GM19455 (cell line): ENCODE measurements around the gene COTL1.

ENCODE experiments used
- ATAC-seq: cut with Tn5 transposase; IDR thresholded peaks from one replicate; pipeline ENCODE4 v1.9.1; 2021; ENCODE audit not compliant: unreplicated experiment

The COTL1 gene

GRCh38 chr16:84555418-84556196, 62.3 kb downstream of the COTL1 start:
- no peak for ATAC-seq

GRCh38 chr16:84554627-84555328, 63.1 kb downstream of the COTL1 start:
- ATAC-seq, result no peak

- ATAC-seq, result no peak
These were observed 63.9 kb downstream of the COTL1 start for GRCh38 chr16:84553873-84554399.

DNA sequence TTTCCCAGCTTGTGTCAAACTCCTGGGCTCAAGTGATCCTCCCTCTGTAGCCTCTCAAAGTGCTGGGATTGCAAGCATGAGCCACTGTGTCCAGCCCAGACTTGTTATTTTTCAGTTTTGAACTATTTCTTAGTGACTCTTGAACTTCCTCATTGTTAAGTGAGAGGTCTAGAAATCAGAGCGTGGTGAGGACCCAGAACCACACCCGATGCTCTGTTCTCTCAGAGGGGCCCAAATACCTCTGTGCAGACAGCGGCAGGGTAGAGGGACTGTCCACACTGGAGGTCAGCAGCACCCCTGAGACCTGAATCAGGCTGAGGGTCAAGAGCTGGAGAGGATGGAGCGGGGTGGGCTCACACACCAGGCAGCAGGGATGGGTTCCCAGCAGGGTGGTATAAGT, 65.7 kb downstream of the COTL1 start:
- no peak for ATAC-seq

GRCh38 chr16:84550096-84550495, 67.8 kb downstream of the COTL1 start:
- no peak for ATAC-seq

GRCh38 chr16:84548971-84549844, 68.7 kb downstream of the COTL1 start:
- no peak for ATAC-seq

DNA sequence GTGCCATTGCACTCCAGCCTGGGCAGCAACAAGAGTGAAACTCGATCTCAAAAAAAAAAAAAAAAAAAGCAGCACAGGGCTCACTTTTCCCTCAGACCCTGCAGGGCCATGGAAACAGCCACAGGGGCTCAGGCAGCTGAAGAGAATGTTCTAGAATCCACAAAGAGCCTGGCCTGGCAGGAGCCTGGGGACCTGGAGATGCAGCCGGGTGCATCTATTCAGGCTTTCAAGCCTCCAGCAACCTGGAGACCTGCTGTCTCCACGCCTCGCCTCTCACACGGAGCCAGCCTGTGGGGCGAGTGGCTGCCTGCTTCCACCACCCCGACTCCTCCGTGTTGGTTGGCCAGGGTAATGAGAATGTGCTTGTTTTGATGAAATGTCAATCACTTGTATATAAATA, 69.4 kb downstream of the COTL1 start:
- no peak for ATAC-seq

GRCh38 chr16:84547546-84548061, 70.3 kb downstream of the COTL1 start:
- no peak for ATAC-seq

- ATAC-seq, result no peak
These were observed 71.0 kb downstream of the COTL1 start for GRCh38 chr16:84546669-84547545.

- ATAC-seq, result no peak
These were observed 72.7 kb downstream of the COTL1 start for GRCh38 chr16:84545114-84545737.

GRCh38 chr16:84544031-84544773, 73.7 kb downstream of the COTL1 start:
- no peak for ATAC-seq

DNA sequence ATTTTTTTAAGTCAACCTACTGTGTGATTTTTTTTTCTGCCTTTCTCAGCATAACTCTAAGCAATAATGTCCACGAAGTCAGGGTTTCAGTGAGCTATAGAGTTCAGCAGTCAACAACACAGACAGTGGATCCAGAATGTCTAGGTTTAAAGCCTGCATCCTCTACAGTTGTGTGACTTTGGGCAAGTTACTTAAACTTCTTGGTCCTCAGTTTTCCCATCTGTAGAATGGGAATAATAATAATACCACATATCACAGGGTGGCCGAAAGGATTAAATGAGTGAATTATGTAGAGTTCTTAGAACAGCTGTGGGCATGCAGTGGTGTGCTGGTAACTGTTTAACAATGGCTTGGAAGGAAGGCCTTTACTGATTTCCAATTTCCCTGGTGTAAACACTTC, 74.6 kb downstream of the COTL1 start:
- ATAC-seq, result no peak

DNA sequence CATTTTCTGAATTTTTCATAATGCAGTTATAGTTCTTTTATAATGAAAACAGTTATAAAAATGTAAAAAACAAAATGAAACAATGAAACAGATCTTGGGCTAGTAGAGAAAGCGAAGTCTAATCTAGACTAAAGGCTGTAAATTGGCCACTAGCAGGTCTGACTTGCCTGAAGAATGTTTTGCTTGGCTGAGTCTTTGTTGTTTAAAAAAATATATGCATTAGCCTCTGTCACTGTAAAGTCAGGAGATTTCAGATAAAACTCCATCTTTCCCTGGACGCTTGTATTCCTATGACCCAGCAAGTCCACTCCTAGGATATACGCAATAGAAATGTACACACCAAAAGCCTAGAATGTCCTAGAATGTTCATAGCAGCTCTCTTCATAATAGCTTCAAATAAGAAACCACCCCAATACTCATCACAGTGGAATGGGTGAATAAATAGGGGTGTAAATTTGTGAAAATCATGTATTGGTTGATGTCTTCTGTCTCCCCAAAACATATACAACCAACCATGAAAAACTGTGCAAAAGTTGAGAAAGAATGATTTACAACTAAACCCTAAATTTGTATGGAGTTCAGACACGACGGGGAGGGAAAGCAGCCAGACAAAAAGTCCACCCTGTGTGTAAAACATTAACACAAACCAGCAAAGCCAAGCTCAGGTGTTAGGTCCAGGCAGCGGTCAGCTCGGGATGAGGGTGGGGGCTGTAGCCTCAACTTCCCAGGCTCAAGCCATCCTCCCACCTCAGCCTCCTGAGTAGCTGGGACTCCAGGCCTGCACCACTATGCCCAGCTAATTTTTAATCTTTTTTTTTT, 75.7 kb downstream of the COTL1 start:
- no peak for ATAC-seq

DNA sequence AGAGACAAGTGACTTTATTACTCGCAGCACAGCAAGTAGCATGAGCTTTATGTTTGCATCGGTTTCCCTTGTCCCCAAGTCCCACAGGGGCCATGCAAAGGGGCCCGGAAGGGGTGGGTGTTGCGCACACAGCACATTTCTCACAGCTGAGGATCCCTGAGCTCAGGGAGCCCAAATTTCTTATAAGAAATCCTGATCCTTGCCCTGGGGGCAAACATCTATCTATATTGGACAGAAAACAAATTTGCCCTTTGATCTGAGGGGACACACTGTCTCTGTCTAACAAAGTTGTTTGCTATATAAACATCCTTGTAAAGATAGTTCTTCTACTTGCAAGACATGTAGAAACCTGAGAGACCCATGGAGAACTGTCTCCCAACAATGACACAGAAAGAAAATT, 77.7 kb downstream of the COTL1 start:
- ATAC-seq, result no peak

DNA sequence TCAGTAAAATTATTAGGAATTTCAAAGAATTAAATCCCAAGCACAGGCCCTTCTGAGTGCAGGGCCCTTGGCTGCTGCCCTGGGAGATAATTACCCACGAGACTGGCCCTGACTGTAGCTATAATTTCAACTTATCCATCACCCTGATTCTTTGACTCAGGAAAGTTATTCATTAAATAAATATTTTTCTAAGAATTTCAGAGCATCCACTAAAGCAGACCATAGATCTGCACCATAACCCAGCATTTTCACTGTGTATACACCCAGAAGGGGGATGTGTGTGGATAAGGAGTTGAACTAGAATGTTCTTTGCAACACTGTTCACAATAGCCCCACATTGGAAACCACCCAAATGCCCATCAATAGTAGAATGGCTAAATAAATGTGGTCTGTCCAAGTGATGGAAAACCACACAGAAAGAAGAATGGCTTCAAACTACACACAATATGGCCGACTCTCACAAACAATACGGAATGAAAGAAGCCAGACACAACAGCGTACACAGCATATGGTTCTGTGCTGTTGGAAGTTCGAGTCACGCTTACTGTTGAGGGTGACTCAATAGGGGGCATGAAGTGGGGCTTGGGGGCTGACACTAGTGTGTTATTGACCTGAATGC, 79.5 kb downstream of the COTL1 start:
- ATAC-seq, result no peak

- ATAC-seq, result no peak
These were observed 80.3 kb downstream of the COTL1 start for GRCh38 chr16:84537491-84538151.

DNA sequence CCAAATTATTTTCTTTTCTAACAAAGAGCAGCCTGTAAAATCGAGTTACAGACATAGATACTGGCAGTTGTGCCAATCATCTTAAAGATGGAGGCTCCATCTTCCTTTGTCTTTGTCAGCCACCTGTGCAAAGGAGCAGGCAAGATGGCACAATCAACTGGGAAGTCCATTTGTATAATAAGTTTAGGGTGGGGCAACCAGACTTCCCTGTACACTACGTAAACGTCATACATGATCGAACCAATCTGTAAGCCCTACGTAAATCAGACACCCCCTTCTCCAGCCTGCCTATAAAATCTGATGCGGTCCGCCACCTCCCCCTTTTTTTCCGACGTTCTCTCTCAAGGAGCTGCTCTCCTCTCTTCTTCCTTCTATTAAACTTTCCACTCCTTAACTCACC, 82.0 kb downstream of the COTL1 start:
- ATAC-seq, result no peak
